Tibial nerve (tissue), 4 donors: ENCODE results near the gene SLC51A.

Source experiments
- EP300 ChIP-seq, 2 donors: sonication (generic); formaldehyde crosslinking; IDR thresholded peaks; one replicate each; pipeline ENCODE4 v1.6.1; 2017; ENCODE audit warnings: antibody characterized with exemption in 2 of 2, mild to moderate bottlenecking in 1 of 2
- POLR2A ChIP-seq, 2 donors: fragments of 450-650 bp; IDR thresholded peaks; one replicate each; pipeline ENCODE4 v1.6.1; 2017; ENCODE audit warnings: antibody characterized with exemption in 2 of 2, mild to moderate bottlenecking in 2 of 2, moderate library complexity in 2 of 2
- TF ChIP-seq, protein P1 (sequence below), 5 experiments: fragments of 200-600 bp in 3 of 5; fragments of 450-650 bp in 2 of 5; sonication (generic) in 3 of 5; IDR thresholded peaks; one replicate each; pipeline ENCODE4 v1.5.1; 2016 to 2019; ENCODE audit warnings: antibody characterized with exemption in 5 of 5, mild to moderate bottlenecking in 3 of 5, moderate library complexity in 2 of 5

DNA sequence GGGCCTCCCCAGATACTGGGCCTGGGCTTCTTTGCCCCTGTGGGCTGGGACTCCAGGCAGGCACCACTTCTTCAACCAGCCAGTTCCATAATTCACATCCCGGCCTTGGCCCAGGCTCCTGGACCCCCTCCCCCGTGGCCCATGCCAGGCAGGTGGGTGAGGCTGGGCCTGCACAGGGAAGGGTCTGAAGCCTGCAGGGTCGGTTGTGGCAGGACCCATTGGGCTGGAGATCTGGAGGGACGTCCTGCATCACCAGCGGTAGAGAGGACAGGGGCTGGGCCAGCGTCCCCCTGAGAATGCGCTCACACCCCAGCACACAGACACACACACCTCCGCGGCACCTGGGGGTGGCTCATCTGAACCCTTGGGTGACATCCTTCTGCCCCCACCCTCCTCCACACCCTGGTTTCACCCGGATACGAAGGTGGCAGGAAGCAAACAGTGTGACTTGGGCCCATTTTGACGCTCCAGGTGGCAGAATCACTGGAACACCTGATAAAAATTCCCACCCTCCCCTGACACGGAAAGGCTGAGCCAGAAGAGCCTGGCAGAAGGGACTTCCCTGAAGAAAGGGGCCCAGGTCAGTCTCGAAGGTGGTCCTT is 20.6 kb upstream of the SLC51A start:
- TF ChIP-seq, protein P1, sequence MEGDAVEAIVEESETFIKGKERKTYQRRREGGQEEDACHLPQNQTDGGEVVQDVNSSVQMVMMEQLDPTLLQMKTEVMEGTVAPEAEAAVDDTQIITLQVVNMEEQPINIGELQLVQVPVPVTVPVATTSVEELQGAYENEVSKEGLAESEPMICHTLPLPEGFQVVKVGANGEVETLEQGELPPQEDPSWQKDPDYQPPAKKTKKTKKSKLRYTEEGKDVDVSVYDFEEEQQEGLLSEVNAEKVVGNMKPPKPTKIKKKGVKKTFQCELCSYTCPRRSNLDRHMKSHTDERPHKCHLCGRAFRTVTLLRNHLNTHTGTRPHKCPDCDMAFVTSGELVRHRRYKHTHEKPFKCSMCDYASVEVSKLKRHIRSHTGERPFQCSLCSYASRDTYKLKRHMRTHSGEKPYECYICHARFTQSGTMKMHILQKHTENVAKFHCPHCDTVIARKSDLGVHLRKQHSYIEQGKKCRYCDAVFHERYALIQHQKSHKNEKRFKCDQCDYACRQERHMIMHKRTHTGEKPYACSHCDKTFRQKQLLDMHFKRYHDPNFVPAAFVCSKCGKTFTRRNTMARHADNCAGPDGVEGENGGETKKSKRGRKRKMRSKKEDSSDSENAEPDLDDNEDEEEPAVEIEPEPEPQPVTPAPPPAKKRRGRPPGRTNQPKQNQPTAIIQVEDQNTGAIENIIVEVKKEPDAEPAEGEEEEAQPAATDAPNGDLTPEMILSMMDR (IDR thresholded peaks at IDR 0.05) = no peak
- TF ChIP-seq POLR2A (IDR thresholded peaks at IDR 0.05) (no peak), EP300 (IDR thresholded peaks at IDR 0.05) (no peak)
